Right cardiac atrium (tissue), 5 donors: ENCODE data around the gene CATSPER3. TPM values are rescaled to one million over a fixed set of nuclear protein-coding genes. Genes with fewer than 3 reads are reported as not detected.

Experiments used
- ATAC-seq, 2 donors: fragments of 200-7000 bp; cut with Tn5 transposase; one replicate each; pipeline versions ENCODE4 v1.8.0 to v1.9.1; 2020; ENCODE audit warnings: moderate library complexity in 2 of 2, mild to moderate bottlenecking in 1 of 2
- DNase-seq, 3 donors: peaks; one replicate each; pipeline ENCODE4 v3.0.0-alpha.2; 2020
- H3K27ac ChIP-seq: one replicate; pipeline ENCODE4 v1.5.1; 2013; ENCODE audit warnings: mild to moderate bottlenecking, low read length, control low read depth, moderate library complexity
- H3K27me3 ChIP-seq: one replicate; pipeline ENCODE4 v1.6.1; 2013; ENCODE audit not compliant: control insufficient read depth, insufficient read depth
- H3K4me1 ChIP-seq: one replicate; pipeline ENCODE4 v1.6.1; 2013; ENCODE audit warnings: low read length; ENCODE audit not compliant: control insufficient read depth, insufficient read depth
- H3K4me3 ChIP-seq: one replicate; pipeline ENCODE4 v1.5.1; 2013; ENCODE audit warnings: low read length, control low read depth
- H3K9me3 ChIP-seq: one replicate; pipeline ENCODE4 v1.6.1; 2013; ENCODE audit warnings: low read length; ENCODE audit not compliant: control insufficient read depth
- WGBS: extraction: QIAGEN DNeasy Blood & Tissue Kit; methylation state at CpG from one replicate; pipeline ENCODE4 v1.1.7; 2013; 5-methylcytosine and 5-hydroxymethylcytosine counted together
- intact Hi-C, 4 donors: fragments of 100-400 bp; cut with DNase I; formaldehyde crosslinking; loops; one replicate each; pipeline versions ENCODE4 v1.11.0 to v1.14.0; 2022 to 2023
- polyA plus RNA-seq: library from polyadenylated mRNA; stranded (reverse); fragments of 200-250 nt; gene quantifications from one replicate; pipeline ENCODE4 v1.2.3, GENCODE V29; 2013
- total RNA-seq, 4 donors: library from RNA; stranded (reverse); fragmentation: NEBNext Ultra II Directional; extraction: Animal tissue kit (Norgen Biotek cat#: 25700); gene quantifications; one replicate each; pipeline ENCODE4 v1.2.1, GENCODE V29; 2021
- donor health status: healthy with polysubstance abuse.
- donor health status: DM: no; HTN: yes; CAD: no.
- donor health status: DM: no; HTN: no; CAD: no.
- donor health status: DM: no; HTN: yes; CAD: no; lungs with severe emphysema.
- donor health status: DM: yes; HTN: yes; CAD: no.

Gene CATSPER3
- total and polyA plus RNA-seq, 5 donors: 0.25 to 0.59 (median 0.54) TPM

- DNase-seq (no peak), ATAC-seq (no peak)
- Histone ChIP-seq H3K27me3 (no peaks in the 10 kb centered on the region), H3K4me1 (peaks cover 3% of the 10 kb centered on the region), H3K9me3 (no peaks in the 10 kb centered on the region), H3K4me3 (no peak overlapping the region), H3K27ac (no peak overlapping the region)
- WGBS: 87% methylated on average over 2 of the region's 2 CpGs
- intact Hi-C loops: no loop called here
Measured at GRCh38 chr5:134945041-134945440, 22.7 kb upstream of the CATSPER3 start.

- no peak overlapping the region for H3K4me3 ChIP-seq
- H3K27me3 ChIP-seq: no peaks in the 10 kb centered on the region
- peaks cover 3% of the 10 kb centered on the region for H3K4me1 ChIP-seq
- whole genome bisulfite sequencing: 49% methylated on average over 5 of the region's 5 CpGs
- peak; percentile 50 to 71 for ATAC-seq
- intact Hi-C loops: no loop called here
- no peaks in the 10 kb centered on the region for H3K9me3 ChIP-seq
- peak in 2 of 3 donors; percentile 45 to 59 for DNase-seq
- no peak overlapping the region for H3K27ac ChIP-seq
Measured at GRCh38 chr5:134948911-134949310, 18.8 kb upstream of the CATSPER3 start.

DNA sequence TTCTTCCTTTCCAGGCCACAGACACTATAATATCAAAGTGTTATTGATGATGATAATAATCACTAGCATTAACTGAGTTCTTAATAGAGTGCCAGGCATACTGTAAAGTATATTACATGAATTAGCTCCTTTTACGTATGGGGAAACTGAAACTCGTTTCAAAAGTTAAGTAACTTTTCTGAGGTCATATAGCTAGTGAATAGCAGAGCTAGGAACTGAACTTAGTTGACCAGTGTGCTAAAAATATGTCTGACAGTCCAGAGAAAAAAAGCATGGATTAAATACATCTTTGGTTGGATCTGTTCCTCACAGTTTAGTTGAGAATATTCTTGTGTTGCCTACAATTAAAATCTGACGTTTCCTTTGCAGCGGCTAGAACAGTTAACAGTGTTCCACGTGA is 18.4 kb upstream of the CATSPER3 start:
- no peak overlapping the region for H3K27ac ChIP-seq
- H3K27me3 ChIP-seq: no peaks in the 10 kb centered on the region
- 78% methylated on average over 5 of the region's 5 CpGs for WGBS
- no peaks in the 10 kb centered on the region for H3K9me3 ChIP-seq
- H3K4me1 ChIP-seq: peaks cover 3% of the 10 kb centered on the region
- ATAC-seq: no peak
- no peak for DNase-seq
- no peak overlapping the region for H3K4me3 ChIP-seq
- intact Hi-C loops: no loop called here

DNA sequence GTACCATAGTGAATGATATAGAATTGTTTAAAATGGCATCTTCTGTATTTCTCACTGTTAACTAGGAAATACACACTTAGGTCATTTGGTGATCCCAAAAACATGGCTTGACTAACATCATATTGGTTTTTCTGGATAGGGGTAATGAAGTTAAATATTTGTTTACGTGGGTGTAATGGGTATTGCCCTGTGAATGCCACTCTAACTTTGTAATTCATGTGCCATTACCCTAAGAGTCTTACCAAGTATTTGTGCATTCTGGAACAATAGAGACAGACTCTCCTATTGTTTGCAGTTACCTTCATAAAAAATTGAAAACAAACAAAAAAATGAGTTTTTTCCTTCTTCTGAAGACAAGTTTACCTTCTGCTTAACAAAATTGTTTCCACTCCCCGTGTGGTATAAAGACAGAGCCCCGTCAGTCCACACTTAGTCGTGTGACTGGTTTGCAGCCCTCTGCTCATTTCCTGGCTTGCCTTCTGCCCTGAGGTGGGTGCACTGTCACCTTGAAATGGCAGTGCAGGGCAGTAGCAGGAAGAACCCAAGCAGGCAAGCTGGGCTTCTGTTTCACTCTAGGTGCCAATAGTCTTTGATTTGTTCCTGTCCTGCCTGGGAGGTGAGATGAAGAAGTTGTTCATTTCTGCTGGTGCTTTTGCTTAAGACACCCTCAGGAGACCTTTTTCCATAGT is 9.6 kb upstream of the CATSPER3 start:
- ATAC-seq (no peak), DNase-seq (no peak)
- Histone ChIP-seq H3K27me3 (no peaks in the 10 kb centered on the region), H3K27ac (no peak overlapping the region), H3K4me1 (no peaks in the 10 kb centered on the region), H3K9me3 (no peaks in the 10 kb centered on the region), H3K4me3 (no peak overlapping the region)
- intact Hi-C loops: no loop called here
- WGBS: 87% methylated on average over 4 of the region's 4 CpGs

DNA sequence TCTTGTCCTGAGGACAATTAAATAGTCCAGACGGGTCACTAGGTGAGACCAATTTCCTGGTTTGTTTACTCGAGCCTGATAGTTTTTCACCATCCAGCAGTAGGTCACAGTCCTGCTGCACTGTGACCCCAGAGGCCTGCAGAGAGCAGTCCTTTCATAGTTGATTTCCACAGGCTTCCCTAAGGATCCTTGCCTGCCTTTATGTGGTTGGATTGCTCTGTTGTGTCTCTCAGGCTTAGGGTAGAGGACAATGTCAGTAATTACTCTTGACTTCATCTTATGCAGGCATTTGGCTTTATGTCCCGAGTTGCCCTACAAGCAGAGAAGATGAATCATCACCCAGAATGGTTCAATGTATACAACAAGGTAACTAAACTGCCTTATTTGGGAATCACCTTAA is 9.0 kb upstream of the CATSPER3 start:
- no peak overlapping the region for H3K4me3 ChIP-seq
- no peak overlapping the region for H3K27ac ChIP-seq
- no peaks in the 10 kb centered on the region for H3K27me3 ChIP-seq
- DNase-seq (no peak), ATAC-seq (no peak)
- no peaks in the 10 kb centered on the region for H3K9me3 ChIP-seq
- 60% methylated on average over 3 of the region's 3 CpGs for WGBS
- intact Hi-C loops: no loop called here
- no peaks in the 10 kb centered on the region for H3K4me1 ChIP-seq

- no peak overlapping the region for H3K4me3 ChIP-seq
- no peaks in the 10 kb centered on the region for H3K9me3 ChIP-seq
- no peaks in the 10 kb centered on the region for H3K4me1 ChIP-seq
- intact Hi-C loops: no loop called here
- no peak for DNase-seq
- H3K27me3 ChIP-seq: no peaks in the 10 kb centered on the region
- no peak for ATAC-seq
- no peak overlapping the region for H3K27ac ChIP-seq
Measured at GRCh38 chr5:134963098-134963497, 4.6 kb upstream of the CATSPER3 start.

- ATAC-seq (no peak), DNase-seq (no peak)
- no peaks in the 10 kb centered on the region for H3K27me3 ChIP-seq
- no peak overlapping the region for H3K4me3 ChIP-seq
- 87% methylated on average over 12 of the region's 12 CpGs for WGBS
- H3K27ac ChIP-seq: no peak overlapping the region
- no peaks in the 10 kb centered on the region for H3K4me1 ChIP-seq
- intact Hi-C loops: no loop called here
- no peaks in the 10 kb centered on the region for H3K9me3 ChIP-seq
Measured at GRCh38 chr5:134964359-134965270, 3.1 kb upstream of the CATSPER3 start.

DNA sequence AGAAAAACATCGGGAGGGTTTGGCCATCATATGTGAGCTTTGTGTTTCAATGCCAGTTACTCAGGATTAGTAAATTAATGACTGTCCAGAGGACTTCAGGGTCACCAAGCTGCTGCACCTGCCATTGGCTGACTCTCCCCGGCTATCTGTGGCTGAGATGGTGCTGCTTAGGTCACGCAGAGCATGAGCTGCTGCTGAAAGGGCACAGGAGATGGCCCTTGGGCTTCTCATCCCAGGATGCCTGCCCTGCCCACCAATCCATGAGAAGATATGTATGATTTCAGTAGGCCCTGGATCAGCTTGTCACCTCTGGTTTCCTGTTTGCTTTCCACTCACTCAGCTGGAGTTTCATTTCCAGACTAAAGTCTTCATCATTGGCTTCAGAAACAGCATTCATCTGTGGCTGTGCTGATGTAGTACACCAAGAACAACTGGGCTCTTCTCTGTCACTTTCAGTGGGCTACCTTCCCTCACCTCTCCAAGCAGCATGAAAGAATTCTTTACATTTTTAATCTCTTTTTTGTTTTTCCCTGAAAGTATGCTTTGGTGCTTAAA is 2.4 kb upstream of the CATSPER3 start:
- ATAC-seq (no peak), DNase-seq (no peak)
- Histone ChIP-seq H3K9me3 (no peaks in the 10 kb centered on the region), H3K27ac (no peak overlapping the region), H3K27me3 (no peaks in the 10 kb centered on the region), H3K4me3 (no peak overlapping the region), H3K4me1 (no peaks in the 10 kb centered on the region)
- intact Hi-C loops: no loop called here
- WGBS: 84% methylated on average over 3 of the region's 3 CpGs

DNA sequence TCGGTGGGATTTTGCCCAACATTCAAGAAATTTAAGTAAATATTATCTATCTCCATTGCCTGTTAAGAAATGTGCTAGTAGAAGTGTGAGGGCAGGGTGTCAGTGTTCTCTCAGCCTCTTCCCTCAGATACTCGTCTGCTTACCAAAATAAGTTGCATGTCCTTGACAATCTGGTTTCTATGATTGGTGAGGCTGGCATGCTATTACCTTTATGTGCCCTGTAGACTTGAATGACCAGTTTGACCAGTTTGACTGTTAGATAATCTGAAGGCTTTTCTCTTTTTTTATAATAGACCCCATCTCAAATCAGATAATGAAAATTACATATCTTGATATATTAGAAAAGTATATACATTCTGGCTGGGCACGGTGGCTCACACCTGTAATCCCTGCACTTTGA is 348 bp downstream of the CATSPER3 start:
- ATAC-seq (no peak), DNase-seq (no peak)
- Histone ChIP-seq H3K4me1 (no peaks in the 10 kb centered on the region), H3K27me3 (no peaks in the 10 kb centered on the region), H3K27ac (no peak overlapping the region), H3K9me3 (no peaks in the 10 kb centered on the region), H3K4me3 (no peak overlapping the region)
- intact Hi-C loops: no loop called here
- 89% methylated on average over 3 of the region's 3 CpGs for WGBS

DNA sequence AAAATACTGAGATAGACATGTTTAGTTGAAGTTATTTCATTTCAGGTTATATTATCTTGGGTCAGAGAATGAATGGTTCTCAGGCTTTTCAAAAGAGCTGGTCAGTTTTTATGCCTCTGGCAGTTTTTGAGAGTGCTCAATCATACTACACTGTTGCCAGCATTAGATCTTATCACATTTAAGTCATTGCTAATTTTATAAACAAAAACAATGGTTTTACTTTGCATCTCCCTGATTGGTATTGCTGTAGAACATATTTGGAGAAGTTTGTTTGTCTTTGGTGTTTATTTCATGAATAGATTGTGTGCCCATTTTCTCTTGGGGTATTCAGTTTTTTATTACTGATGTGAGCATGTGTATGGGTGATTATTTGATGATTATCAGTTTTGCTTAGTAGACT is 1.5 kb downstream of the CATSPER3 start:
- Histone ChIP-seq H3K27me3 (no peaks in the 10 kb centered on the region), H3K4me1 (no peaks in the 10 kb centered on the region), H3K4me3 (no peak overlapping the region), H3K9me3 (no peaks in the 10 kb centered on the region), H3K27ac (no peak overlapping the region)
- intact Hi-C loops: no loop called here
- ATAC-seq (no peak), DNase-seq (no peak)

DNA sequence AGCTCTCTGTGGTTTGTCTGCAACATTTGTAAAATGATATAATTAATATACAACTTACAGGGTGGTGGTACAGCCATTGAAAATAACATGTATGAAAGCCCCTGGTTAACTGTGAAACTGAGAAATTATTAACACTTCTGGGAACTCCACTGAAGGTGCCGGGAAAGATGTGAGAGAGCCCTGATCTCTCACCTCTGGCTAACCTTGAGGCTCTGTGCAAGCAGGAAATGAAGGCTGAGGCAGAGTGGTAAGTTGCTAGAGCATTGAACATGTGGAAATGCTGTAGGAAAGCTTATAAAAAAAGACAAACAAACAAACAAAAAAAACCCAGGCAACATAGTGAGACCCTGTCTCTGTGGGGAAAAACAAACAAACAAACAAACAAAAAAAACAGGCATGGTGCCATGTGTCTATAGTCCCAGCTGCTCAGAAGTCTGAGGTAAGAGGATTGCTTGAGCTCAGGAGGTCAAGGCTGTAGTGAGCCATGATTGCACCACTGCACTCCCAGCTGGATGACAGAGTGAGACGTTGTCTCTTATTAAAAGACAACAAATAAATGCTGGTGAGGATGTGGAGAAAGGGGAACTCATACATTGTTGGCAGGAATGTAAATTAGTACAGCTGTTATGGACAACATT is 7.5 kb downstream of the CATSPER3 start:
- WGBS: 64% methylated on average over 2 of the region's 2 CpGs
- H3K9me3 ChIP-seq: no peaks in the 10 kb centered on the region
- H3K4me3 ChIP-seq: no peak overlapping the region
- H3K27me3 ChIP-seq: no peaks in the 10 kb centered on the region
- intact Hi-C loops: no loop called here
- H3K27ac ChIP-seq: no peak overlapping the region
- no peaks in the 10 kb centered on the region for H3K4me1 ChIP-seq
- no peak for DNase-seq
- ATAC-seq: no peak
